NK-92 (cell line): ENCODE data around the gene RHPN2.
"Not testable (repeated sequence)": the region's sequence is repeated elsewhere in the genome, so short reads cannot be mapped to it uniquely, and the experiment has no call there.

Experiments
- DNase-seq: peaks from one replicate; lab custom pipeline; 2025; ENCODE audit not compliant: unreplicated experiment; lab: John Stamatoyannopoulos, UW

The RHPN2 gene

GRCh38 chr19:32979807-32980206 is 84.9 kb downstream of the RHPN2 start:
- not testable (repeated sequence) for DNase-seq

GRCh38 chr19:32977813-32978212 is 86.9 kb downstream of the RHPN2 start:
- DNase-seq = not testable (repeated sequence)

GRCh38 chr19:32977280-32977679 is 87.4 kb downstream of the RHPN2 start:
- no peak for DNase-seq

GRCh38 chr19:32976223-32976805 is 88.4 kb downstream of the RHPN2 start:
- DNase-seq = no peak

- DNase-seq = peak; percentile 86
Observed at GRCh38 chr19:32971715-32972540, 92.8 kb downstream of the RHPN2 start, which contains the start of the genes CEP89 and FAAP24. TSS of gene CEP89 (minus strand) at chr19:32971958. CDS start at chr19:32971874, 84 bp downstream. TSS of gene FAAP24 (plus strand) at chr19:32972242. CDS start at chr19:32973197, 955 bp downstream.

- DNase-seq = no peak
Observed at GRCh38 chr19:32971012-32971595, 93.6 kb downstream of the RHPN2 start.

GRCh38 chr19:32969549-32969948 is 95.1 kb downstream of the RHPN2 start:
- no peak for DNase-seq

GRCh38 chr19:32966750-32967149 is 97.9 kb downstream of the RHPN2 start:
- no peak for DNase-seq

GRCh38 chr19:32945260-32945659 is 119.4 kb downstream of the RHPN2 start:
- no peak for DNase-seq

GRCh38 chr19:32941273-32941672 is 123.4 kb downstream of the RHPN2 start:
- not testable (repeated sequence) for DNase-seq

GRCh38 chr19:32936065-32936464 is 128.6 kb downstream of the RHPN2 start:
- DNase-seq = no peak

- DNase-seq = no peak
Observed at GRCh38 chr19:32935629-32936028, 129.1 kb downstream of the RHPN2 start.

- DNase-seq = no peak
Observed at GRCh38 chr19:32933571-32933970, 131.1 kb downstream of the RHPN2 start.

- DNase-seq = no peak
Observed at GRCh38 chr19:32930567-32930966, 134.1 kb downstream of the RHPN2 start.

GRCh38 chr19:32928806-32929205 is 135.9 kb downstream of the RHPN2 start:
- DNase-seq = no peak
